Neural cell (in vitro differentiated cells): ENCODE data around the gene TNNT3. TPM values are rescaled to one million over a fixed set of nuclear protein-coding genes. Genes with fewer than 3 reads are reported as not detected.
"Not testable (repeated sequence)": the region's sequence is repeated elsewhere in the genome, so short reads cannot be mapped to it uniquely, and the experiment has no call there.

Experiments
- H2AFZ ChIP-seq: fragments of 200-600, 300-800 bp; sonication (generic), shearing (Covaris generic); 2 replicates; pipeline ENCODE4 v1.6.0; 2014; ENCODE audit warnings: low read depth, mild to moderate bottlenecking, antibody characterized with exemption, low read length, moderate library complexity
- H3F3A ChIP-seq: fragments of 200-600 bp; shearing (Covaris generic); 2 replicates; pipeline ENCODE4 v1.6.1; 2016; ENCODE audit warnings: mild to moderate bottlenecking, moderate library complexity, mixed read lengths, antibody characterized with exemption, low read length; ENCODE audit not compliant: insufficient read depth, poor library complexity, severe bottlenecking
- H3K27ac ChIP-seq: fragments of 200-600, 300-800 bp; sonication (generic), shearing (Covaris generic); 2 replicates; pipeline ENCODE4 v1.5.1; 2014; ENCODE audit warnings: mild to moderate bottlenecking, low read length, moderate library complexity
- H3K27me3 ChIP-seq: fragments of 300-800, 200-600 bp; sonication (generic), shearing (Covaris generic); 2 replicates; pipeline ENCODE4 v1.6.0; 2014; ENCODE audit warnings: mild to moderate bottlenecking, low read depth, low read length, moderate library complexity; ENCODE audit not compliant: insufficient read depth
- H3K36me3 ChIP-seq: fragments of 300-800, 200-600 bp; sonication (generic), shearing (Covaris generic); 2 replicates; pipeline ENCODE4 v1.5.1; 2014; ENCODE audit warnings: mild to moderate bottlenecking, antibody characterized with exemption, low read length, moderate library complexity; ENCODE audit not compliant: insufficient read depth
- H3K4me2 ChIP-seq: fragments of 300-800, 200-600 bp; sonication (generic), shearing (Covaris generic); 2 replicates; pipeline ENCODE4 v1.6.0; 2014; ENCODE audit warnings: mild to moderate bottlenecking, low read length
- H3K4me3 ChIP-seq: fragments of 300-800, 200-600 bp; sonication (generic), shearing (Covaris generic); 2 replicates; pipeline ENCODE4 v1.5.1; 2014; ENCODE audit warnings: mild to moderate bottlenecking, low read length, moderate library complexity
- H3K79me2 ChIP-seq: fragments of 200-600 bp; shearing (Covaris generic); replicated peaks from 2 replicates; pipeline ENCODE4 v1.6.0; 2014; ENCODE audit warnings: mild to moderate bottlenecking, low read length, moderate library complexity; ENCODE audit not compliant: insufficient read depth
- H3K9ac ChIP-seq: fragments of 300-800, 200-600 bp; sonication (generic), shearing (Covaris generic); 2 replicates; pipeline ENCODE4 v1.6.1; 2016; ENCODE audit warnings: mild to moderate bottlenecking, low read length, mixed read lengths
- H3K9me2 ChIP-seq: fragments of 200-600 bp; shearing (Covaris generic); 2 replicates; pipeline ENCODE4 v1.6.1; 2016; ENCODE audit warnings: mild to moderate bottlenecking, low read length, mixed read lengths; ENCODE audit not compliant: insufficient read depth
- H3K9me3 ChIP-seq: fragments of 200-600, 300-800 bp; sonication (generic), shearing (Covaris generic); 2 replicates; pipeline ENCODE4 v1.6.1; 2016; ENCODE audit warnings: mild to moderate bottlenecking, mixed run types, low read length, moderate library complexity, mixed read lengths
- H4K20me1 ChIP-seq: fragments of 200-600 bp; shearing (Covaris generic); 2 replicates; pipeline ENCODE4 v1.6.1; 2016; ENCODE audit warnings: mild to moderate bottlenecking, mixed run types; ENCODE audit not compliant: insufficient read depth
- EP300 ChIP-seq: fragments of 450-650 bp; conservative IDR thresholded peaks from 2 replicates; pipeline ENCODE4 v1.6.1; 2014; ENCODE audit warnings: antibody characterized with exemption, mild to moderate bottlenecking, moderate library complexity; ENCODE audit not compliant: poor library complexity, severe bottlenecking
- EZH2 ChIP-seq: fragments of 200-600, 300-800 bp; shearing (Covaris generic), sonication (generic); IDR thresholded peaks from 2 replicates; pipeline ENCODE4 v1.6.1; 2014; ENCODE audit warnings: antibody characterized with exemption, low read length, borderline replicate concordance, mild to moderate bottlenecking; ENCODE audit not compliant: insufficient read depth, poor library complexity, severe bottlenecking
- MXI1 ChIP-seq: fragments of 450-650 bp; conservative IDR thresholded peaks from 2 replicates; pipeline ENCODE4 v1.6.1; 2014; ENCODE audit warnings: antibody characterized with exemption, mild to moderate bottlenecking; ENCODE audit not compliant: poor library complexity, severe bottlenecking
- POLR2AphosphoS5 ChIP-seq: IDR thresholded peaks from 2 replicates; pipeline ENCODE4 v1.6.1; 2012
- RAD21 ChIP-seq: fragments of 450-650 bp; conservative IDR thresholded peaks from 2 replicates; pipeline ENCODE4 v1.6.1; 2014; ENCODE audit warnings: antibody characterized with exemption, mild to moderate bottlenecking, moderate library complexity
- SMC3 ChIP-seq: fragments of 450-650 bp; conservative IDR thresholded peaks from 2 replicates; pipeline ENCODE4 v1.6.1; 2014; ENCODE audit warnings: antibody characterized with exemption, mild to moderate bottlenecking, moderate library complexity; ENCODE audit not compliant: poor library complexity
- TAF1 ChIP-seq: IDR thresholded peaks from 2 replicates; pipeline ENCODE4 v1.6.1; 2012; ENCODE audit warnings: low read depth
- polyA plus RNA-seq: library from polyadenylated mRNA; depleted of rRNA; stranded (reverse); fragments of >200 nt; gene quantifications from 2 replicates; pipeline ENCODE4 v1.2.3, GENCODE V29; 2014
- TF ChIP-seq, protein P1 (sequence below): fragments of 450-650 bp; IDR thresholded peaks from 2 replicates; pipeline ENCODE4 v1.5.1; 2014; ENCODE audit warnings: antibody characterized with exemption, mild to moderate bottlenecking, moderate library complexity; ENCODE audit not compliant: poor library complexity, severe bottlenecking
- TF ChIP-seq, protein P2 (sequence below): IDR thresholded peaks from 2 replicates; pipeline ENCODE4 v1.6.1; 2012; ENCODE audit warnings: borderline replicate concordance

Gene TNNT3
- polyA plus RNA-seq, 1 donor from 2014 or later, result not detected

DNA sequence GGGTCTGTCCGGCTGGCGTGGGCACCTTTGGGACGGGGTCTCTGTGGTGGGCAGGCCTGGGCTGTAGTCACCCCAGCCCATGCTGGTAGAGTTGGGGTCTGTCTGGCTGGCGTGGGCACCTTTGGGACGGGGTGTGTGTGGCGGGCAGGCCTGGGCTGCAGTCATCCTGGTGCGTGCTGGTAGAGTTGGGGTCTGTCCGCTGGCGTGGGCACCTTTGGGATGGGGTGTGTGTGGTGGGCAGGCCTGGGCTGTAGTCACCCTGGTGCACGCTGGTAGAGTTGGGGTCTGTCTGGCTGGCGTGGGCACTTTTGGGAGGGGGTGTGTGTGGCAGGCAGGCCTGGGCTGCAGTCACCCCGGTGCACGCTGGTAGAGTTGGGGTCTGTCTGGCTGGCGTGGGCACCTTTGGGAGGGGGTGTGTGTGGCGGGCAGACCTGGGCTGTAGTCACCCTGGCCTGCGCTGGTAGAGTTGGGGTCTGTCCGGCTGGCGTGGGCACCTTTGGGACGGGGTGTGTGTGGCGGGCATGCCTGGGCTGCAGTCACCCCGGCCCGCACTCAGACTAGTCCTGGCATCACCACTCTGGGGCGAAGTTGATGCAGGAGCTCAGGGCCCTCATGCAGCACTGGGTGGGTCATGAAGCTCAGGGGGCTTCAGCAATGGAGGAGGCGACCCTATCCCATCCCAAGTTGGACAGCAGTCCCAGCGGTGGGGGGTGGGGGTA is 47.1 kb upstream of the TNNT3 start:
- Histone ChIP-seq H3K27ac (no peak overlapping the region), H3K79me2 (no peaks in the 10 kb centered on the region), H3K36me3 (no peaks in the 10 kb centered on the region), H3K27me3 (no peaks in the 10 kb centered on the region), H3K4me2 (no peak overlapping the region), H2AFZ (no peak overlapping the region), H3K9me3 (no peaks in the 10 kb centered on the region), H3F3A (no peaks in the 10 kb centered on the region), H3K4me3 (no peak overlapping the region), H3K9me2 (no peaks in the 10 kb centered on the region), H3K9ac (no peak overlapping the region), H4K20me1 (no peaks in the 10 kb centered on the region)
- no peak for TF ChIP-seq MXI1
- TF ChIP-seq SMC3, result no peak
- TF ChIP-seq, protein P1, sequence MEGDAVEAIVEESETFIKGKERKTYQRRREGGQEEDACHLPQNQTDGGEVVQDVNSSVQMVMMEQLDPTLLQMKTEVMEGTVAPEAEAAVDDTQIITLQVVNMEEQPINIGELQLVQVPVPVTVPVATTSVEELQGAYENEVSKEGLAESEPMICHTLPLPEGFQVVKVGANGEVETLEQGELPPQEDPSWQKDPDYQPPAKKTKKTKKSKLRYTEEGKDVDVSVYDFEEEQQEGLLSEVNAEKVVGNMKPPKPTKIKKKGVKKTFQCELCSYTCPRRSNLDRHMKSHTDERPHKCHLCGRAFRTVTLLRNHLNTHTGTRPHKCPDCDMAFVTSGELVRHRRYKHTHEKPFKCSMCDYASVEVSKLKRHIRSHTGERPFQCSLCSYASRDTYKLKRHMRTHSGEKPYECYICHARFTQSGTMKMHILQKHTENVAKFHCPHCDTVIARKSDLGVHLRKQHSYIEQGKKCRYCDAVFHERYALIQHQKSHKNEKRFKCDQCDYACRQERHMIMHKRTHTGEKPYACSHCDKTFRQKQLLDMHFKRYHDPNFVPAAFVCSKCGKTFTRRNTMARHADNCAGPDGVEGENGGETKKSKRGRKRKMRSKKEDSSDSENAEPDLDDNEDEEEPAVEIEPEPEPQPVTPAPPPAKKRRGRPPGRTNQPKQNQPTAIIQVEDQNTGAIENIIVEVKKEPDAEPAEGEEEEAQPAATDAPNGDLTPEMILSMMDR, result no peak
- TF ChIP-seq POLR2AphosphoS5, result no peak
- no peak for TF ChIP-seq EP300
- TF ChIP-seq TAF1, result no peak
- no peak for TF ChIP-seq EZH2
- TF ChIP-seq, protein P2, sequence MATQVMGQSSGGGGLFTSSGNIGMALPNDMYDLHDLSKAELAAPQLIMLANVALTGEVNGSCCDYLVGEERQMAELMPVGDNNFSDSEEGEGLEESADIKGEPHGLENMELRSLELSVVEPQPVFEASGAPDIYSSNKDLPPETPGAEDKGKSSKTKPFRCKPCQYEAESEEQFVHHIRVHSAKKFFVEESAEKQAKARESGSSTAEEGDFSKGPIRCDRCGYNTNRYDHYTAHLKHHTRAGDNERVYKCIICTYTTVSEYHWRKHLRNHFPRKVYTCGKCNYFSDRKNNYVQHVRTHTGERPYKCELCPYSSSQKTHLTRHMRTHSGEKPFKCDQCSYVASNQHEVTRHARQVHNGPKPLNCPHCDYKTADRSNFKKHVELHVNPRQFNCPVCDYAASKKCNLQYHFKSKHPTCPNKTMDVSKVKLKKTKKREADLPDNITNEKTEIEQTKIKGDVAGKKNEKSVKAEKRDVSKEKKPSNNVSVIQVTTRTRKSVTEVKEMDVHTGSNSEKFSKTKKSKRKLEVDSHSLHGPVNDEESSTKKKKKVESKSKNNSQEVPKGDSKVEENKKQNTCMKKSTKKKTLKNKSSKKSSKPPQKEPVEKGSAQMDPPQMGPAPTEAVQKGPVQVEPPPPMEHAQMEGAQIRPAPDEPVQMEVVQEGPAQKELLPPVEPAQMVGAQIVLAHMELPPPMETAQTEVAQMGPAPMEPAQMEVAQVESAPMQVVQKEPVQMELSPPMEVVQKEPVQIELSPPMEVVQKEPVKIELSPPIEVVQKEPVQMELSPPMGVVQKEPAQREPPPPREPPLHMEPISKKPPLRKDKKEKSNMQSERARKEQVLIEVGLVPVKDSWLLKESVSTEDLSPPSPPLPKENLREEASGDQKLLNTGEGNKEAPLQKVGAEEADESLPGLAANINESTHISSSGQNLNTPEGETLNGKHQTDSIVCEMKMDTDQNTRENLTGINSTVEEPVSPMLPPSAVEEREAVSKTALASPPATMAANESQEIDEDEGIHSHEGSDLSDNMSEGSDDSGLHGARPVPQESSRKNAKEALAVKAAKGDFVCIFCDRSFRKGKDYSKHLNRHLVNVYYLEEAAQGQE, result no peak
- TF ChIP-seq RAD21, result no peak

DNA sequence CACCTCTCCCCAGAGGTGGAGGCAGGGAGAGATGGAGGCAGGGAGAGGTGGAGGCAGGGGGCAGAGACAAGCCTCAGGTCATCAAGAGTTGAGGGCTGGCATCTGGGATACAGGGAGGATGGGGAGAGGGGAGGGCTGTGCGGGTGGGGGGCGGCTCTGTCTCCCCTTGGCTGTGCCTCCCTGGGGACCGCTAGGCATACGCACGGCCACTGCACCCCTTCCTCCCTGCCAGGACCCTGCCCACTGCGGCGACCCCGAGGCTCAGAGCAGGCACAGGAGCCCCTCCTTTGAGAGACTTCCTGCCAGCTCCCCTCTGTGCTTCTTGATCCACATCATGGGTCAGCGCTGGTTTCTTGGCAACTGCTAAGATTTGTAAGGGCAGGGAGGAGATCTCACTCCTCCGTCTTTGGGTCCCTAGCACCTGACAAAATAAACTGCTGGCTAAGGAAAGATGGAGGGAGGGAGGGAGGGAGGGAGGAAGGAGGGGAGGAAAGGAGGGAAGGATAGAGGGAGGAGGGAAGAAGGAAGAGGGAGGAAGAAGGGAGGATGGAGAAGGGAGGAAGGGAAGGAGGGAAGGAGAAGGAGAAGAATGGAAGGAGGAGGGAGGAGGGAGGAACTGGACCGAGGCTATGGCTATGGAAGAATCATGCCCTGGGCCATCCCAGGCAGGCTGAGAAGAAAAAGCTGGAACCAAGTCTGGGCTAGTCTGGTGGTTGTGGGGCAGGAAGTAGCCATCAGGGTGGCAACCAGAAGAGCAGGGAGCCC is 46.3 kb upstream of the TNNT3 start:
- Histone ChIP-seq H2AFZ (no peak overlapping the region), H3K36me3 (no peaks in the 10 kb centered on the region), H3K27ac (no peak overlapping the region), H3K4me2 (no peak overlapping the region), H3K4me3 (no peak overlapping the region), H4K20me1 (no peaks in the 10 kb centered on the region), H3F3A (no peaks in the 10 kb centered on the region), H3K27me3 (no peaks in the 10 kb centered on the region), H3K9ac (no peak overlapping the region), H3K9me2 (no peaks in the 10 kb centered on the region), H3K9me3 (no peaks in the 10 kb centered on the region), H3K79me2 (no peaks in the 10 kb centered on the region)
- TF ChIP-seq, protein P1, result no peak
- TF ChIP-seq RAD21 (no peak), POLR2AphosphoS5 (no peak), EZH2 (no peak), MXI1 (no peak), SMC3 (no peak), TAF1 (no peak), EP300 (no peak)
- TF ChIP-seq, protein P2, result no peak

DNA sequence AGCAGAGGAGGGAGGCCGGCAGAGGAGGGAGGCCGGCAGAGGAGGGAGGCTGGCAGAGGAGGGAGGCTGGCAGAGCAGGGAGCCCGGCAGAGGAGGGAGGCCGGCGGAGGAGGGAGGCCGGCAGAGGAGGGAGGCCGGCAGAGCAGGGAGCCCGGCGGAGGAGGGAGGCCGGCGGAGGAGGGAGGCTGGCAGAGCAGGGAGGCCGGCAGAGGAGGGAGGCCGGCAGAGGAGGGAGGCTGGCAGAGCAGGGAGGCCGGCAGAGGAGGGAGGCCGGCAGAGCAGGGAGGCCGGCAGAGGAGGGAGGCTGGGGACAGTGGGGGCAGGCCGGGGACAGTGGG is 45.7 kb upstream of the TNNT3 start:
- H3K9me3 ChIP-seq, H2AFZ ChIP-seq, H4K20me1 ChIP-seq, H3K27ac ChIP-seq, H3K36me3 ChIP-seq, H3K9ac ChIP-seq, H3K79me2 ChIP-seq, H3K4me2 ChIP-seq, H3F3A ChIP-seq, H3K27me3 ChIP-seq, H3K4me3 ChIP-seq, H3K9me2 ChIP-seq: not testable (repeated sequence)
